HepG2 (cell line): ENCODE data around the gene FBXW10. TPM values are rescaled to one million over a fixed set of nuclear protein-coding genes. Genes with fewer than 3 reads are reported as not detected.
"Not testable (repeated sequence)": the region's sequence is repeated elsewhere in the genome, so short reads cannot be mapped to it uniquely, and the experiment has no call there.

Experiments used
- ATAC-seq: fragments of 200-7000 bp; cut with Tn5 transposase; 3 replicates; pipeline ENCODE4 v1.9.1; 2020; ENCODE audit warnings: mild to moderate bottlenecking, moderate library complexity
- BruUV-seq: library from RNA; stranded (reverse); fragments of 400-500 nt; replicated peaks from 2 replicates; lab custom pipeline; 2021; lab: Mats Ljungman, UMichigan
- CTCF ChIA-PET: fragments of 300-600 bp; formaldehyde crosslinking; extraction: SDS; loops from one replicate; lab custom pipeline; 2021; ENCODE audit warnings: low total read pairs, inconsistent platforms, low intra/inter-chr PET ratio; lab: Yijun Ruan, JAX
- POLR2A ChIA-PET: fragments of 350-600 bp; sonication (Branson Sonifier 250); formaldehyde crosslinking; loops from one replicate; lab custom pipeline; 2020; ENCODE audit warnings: antibody characterized with exemption, inconsistent platforms; lab: Yijun Ruan, JAX
- DNase-seq: peaks from one replicate; pipeline ENCODE4 v3.0.0-alpha.2; 2015; ENCODE audit warnings: low spot score
- FAIRE-seq: peaks from 3 replicates; lab custom pipeline; 2011; peaks lifted over from hg19 to GRCh38; lab: Jason Lieb, UNC
- H2AFZ ChIP-seq: one replicate; pipeline ENCODE4 v1.6.1; 2011; ENCODE audit warnings: low read length, inconsistent platforms
- H3K27ac ChIP-seq: fragments of 300-600 bp; 3 replicates; pipeline ENCODE4 v1.8.0; 2011; ENCODE audit warnings: mixed run types, mild to moderate bottlenecking, mixed read lengths, low read length, inconsistent platforms; ENCODE audit not compliant: insufficient read depth; ENCODE audit errors: extremely low read length
- H3K27me3 ChIP-seq, 2 experiments: fragments of 200-600 bp in 1 of 2; 2 replicates in 1 of 2; 3 replicates in 1 of 2; pipeline versions ENCODE4 v1.6.0 to v1.8.0; 2011; ENCODE audit warnings: low read length in 2 of 2, mild to moderate bottlenecking in 2 of 2, moderate library complexity in 2 of 2, inconsistent platforms in 1 of 2; ENCODE audit not compliant: insufficient read depth in 2 of 2, control insufficient read depth in 1 of 2
- H3K36me3 ChIP-seq, 2 experiments: fragments of 200-600 bp in 1 of 2; replicated peaks in 1 of 2; 2 replicates in 1 of 2; 3 replicates in 1 of 2; pipeline versions ENCODE4 v1.5.1 to v1.8.0; 2011; ENCODE audit warnings: low read length in 2 of 2, inconsistent platforms in 1 of 2; ENCODE audit not compliant: insufficient read depth in 2 of 2, control insufficient read depth in 1 of 2
- H3K4me1 ChIP-seq: 2 replicates; pipeline ENCODE4 v1.5.1; 2012; ENCODE audit warnings: low read length, inconsistent platforms; ENCODE audit not compliant: insufficient read depth
- H3K4me2 ChIP-seq: 2 replicates; pipeline ENCODE4 v1.6.0; 2011; ENCODE audit warnings: low read depth, low read length, inconsistent platforms
- H3K4me3 ChIP-seq, 3 experiments: fragments of 200-600 bp in 1 of 3; sonication (generic), shearing (Covaris generic) in 1 of 3; replicated peaks in 1 of 3; 2 replicates each; pipeline ENCODE4 v1.5.1; 2011 to 2016; ENCODE audit warnings: low read length in 3 of 3, inconsistent platforms in 2 of 3, low read depth in 2 of 3, mild to moderate bottlenecking in 2 of 3, control low read depth in 1 of 3, mixed read lengths in 1 of 3; ENCODE audit not compliant: insufficient read depth in 1 of 3
- H3K79me2 ChIP-seq: one replicate; pipeline ENCODE4 v1.6.1; 2011; ENCODE audit warnings: low read length, inconsistent platforms; ENCODE audit not compliant: insufficient read depth
- H3K9ac ChIP-seq: 2 replicates; pipeline ENCODE4 v1.6.0; 2011; ENCODE audit warnings: mild to moderate bottlenecking, low read depth, low read length, inconsistent platforms; ENCODE audit not compliant: insufficient read depth
- H3K9me3 ChIP-seq: 2 replicates; pipeline ENCODE4 v1.5.1; 2012; ENCODE audit warnings: mild to moderate bottlenecking, low read length
- H4K20me1 ChIP-seq: 2 replicates; pipeline ENCODE4 v1.6.0; 2011; ENCODE audit warnings: inconsistent platforms, mild to moderate bottlenecking, low read length, moderate library complexity; ENCODE audit not compliant: insufficient read depth
- RAD21 ChIP-seq: fragments of 450-650 bp; formaldehyde crosslinking; IDR thresholded peaks from 2 replicates; pipeline ENCODE4 v1.5.0; 2020; ENCODE audit warnings: mild to moderate bottlenecking
- SMC3 ChIP-seq: IDR thresholded peaks from 2 replicates; pipeline ENCODE4 v1.6.1; 2011; ENCODE audit warnings: low read length, improper control_type of control experiment
- STAG1 ChIP-seq: sonication (generic); formaldehyde crosslinking; IDR thresholded peaks from 2 replicates; pipeline ENCODE4 v1.4.0; 2020; ENCODE audit warnings: missing genetic modification reagents
- WGBS: methylation state at CpG from one replicate; pipeline ENCODE4 v1.1.6; 2017; ENCODE audit warnings: low lambda C conversion rate; 5-methylcytosine and 5-hydroxymethylcytosine counted together
- in situ Hi-C: cut with HindIII; loops from 2 replicates; pipeline ENCODE4 v1.10.0; 2017; ENCODE audit warnings: low pct_unique_long_range_greater_than_20kb; ENCODE audit not compliant: extremely low pct_ligation_motif_present
- intact Hi-C: fragments of 100-400 bp; cut with micrococcal nuclease; formaldehyde crosslinking; loops from one replicate; pipeline ENCODE4 v1.10.0; 2022; ENCODE audit not compliant: unreplicated experiment
- polyA plus RNA-seq, 8 experiments: library from polyadenylated mRNA; depleted of rRNA in 3 of 8; stranded (reverse) in 7 of 8; unstranded in 1 of 8; fragments of >200 nt; fragmentation: Illumina TruSeq in 4 of 8; extraction: Trizol in 4 of 8; gene quantifications; 2 replicates each; pipeline versions ENCODE4 v1.2.1 to v1.2.3, GENCODE V29; 2011 to 2016; ENCODE audit warnings: low read depth in 4 of 8, missing spikeins in 1 of 8, mixed read lengths in 1 of 8; ENCODE audit not compliant: insufficient read depth in 1 of 8
- total RNA-seq, 5 experiments: library from RNA; depleted of rRNA; stranded (reverse); fragments of >200 nt; fragmentation: Illumina TruSeq; extraction: Trizol; gene quantifications; 2 replicates each; pipeline ENCODE4 v1.2.3, GENCODE V29; 2016; ENCODE audit warnings: low read depth in 1 of 5
- TF ChIP-seq, protein P1 (sequence below): sonication (generic); formaldehyde crosslinking; IDR thresholded peaks from 2 replicates; pipeline ENCODE4 v1.5.0; 2020; ENCODE audit warnings: mild to moderate bottlenecking, missing genetic modification reagents, moderate library complexity

Gene FBXW10
- total and polyA plus RNA-seq, 2 of the 13 experiments (the other 11 are each of a cell fraction or from before 2014, with no cell fraction given) = 0.04 to 0.17 TPM

DNA sequence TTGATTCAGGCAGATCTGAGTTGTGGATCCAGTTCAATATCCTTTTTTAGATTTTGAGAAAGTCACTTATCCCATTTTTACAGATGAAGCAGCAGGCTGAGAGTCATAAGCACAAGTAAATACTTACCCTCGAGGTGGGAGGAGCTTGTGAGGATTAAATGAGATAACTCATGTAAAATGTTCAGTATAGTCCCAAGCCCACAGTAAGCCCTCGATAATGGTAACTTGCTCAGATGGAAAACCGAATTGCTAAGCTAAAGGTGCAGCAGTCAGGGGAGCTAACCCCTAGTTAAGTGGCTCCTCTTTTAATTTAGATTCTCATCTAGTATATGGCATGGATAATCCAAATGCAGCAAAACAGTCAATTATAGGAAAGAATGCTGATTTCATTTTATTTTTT is 72.1 kb downstream of the FBXW10 start:
- H3K4me1 ChIP-seq, POLR2A ChIA-PET, H3K27me3 ChIP-seq, H2AFZ ChIP-seq, H3K27ac ChIP-seq, ATAC-seq, in situ Hi-C loops, H3K9me3 ChIP-seq, H3K9ac ChIP-seq, H3K4me2 ChIP-seq, FAIRE-seq, H3K4me3 ChIP-seq, H4K20me1 ChIP-seq, BruUV-seq, DNase-seq, H3K36me3 ChIP-seq, H3K79me2 ChIP-seq: not testable (repeated sequence)
- CTCF ChIA-PET = interaction anchor here (1.2 kb wide), 1 partner anchor 135 kb away, joined by 5 read pairs; no protein-coding TSS in a partner anchor
- WGBS = 3% methylated on average over 3 of the region's 3 CpGs
- intact Hi-C loops = loop anchor here (10.0 kb wide), 1 partner anchor 139 kb away; the partner anchor contains the start of gene SLC5A10

DNA sequence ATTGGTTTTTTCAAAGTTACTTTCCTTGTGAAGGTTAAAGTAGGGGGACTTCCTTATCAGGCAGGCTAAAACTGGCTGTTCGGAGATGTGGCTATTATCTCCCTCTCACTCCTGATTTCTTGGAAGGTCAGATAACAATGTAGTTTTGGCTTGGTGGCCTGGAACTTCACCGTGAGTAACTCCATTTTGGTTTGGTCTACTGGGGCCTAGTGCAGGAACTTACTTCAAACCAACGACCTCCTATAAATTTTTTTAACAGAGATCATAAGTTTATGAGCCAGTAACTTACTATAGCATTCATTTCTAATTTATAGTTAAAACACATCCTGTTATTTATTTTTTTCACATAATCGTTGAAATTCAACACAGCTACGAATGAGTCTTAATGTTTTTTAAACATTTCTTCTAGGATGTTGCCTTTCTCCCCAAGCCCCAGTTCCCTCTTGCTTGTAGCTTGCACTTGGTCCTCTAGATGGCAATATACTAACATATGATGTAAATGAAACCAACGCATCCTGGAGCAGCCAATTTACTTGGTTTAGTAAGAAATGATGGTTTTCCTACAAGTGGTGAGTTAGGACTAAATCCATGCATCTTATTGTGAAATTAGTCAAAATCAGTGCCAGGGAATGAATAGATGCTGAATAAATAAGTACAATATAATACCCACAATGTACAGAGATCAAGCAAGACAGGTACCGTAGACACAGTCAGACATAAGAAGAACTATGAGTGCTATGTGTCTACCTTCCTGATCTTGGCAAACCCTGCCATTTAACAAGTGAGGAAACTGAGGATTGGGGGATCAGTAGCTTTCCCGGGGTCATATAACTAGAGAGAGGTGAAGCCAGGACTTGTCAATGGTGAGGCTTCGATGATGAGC is 72.9 kb downstream of the FBXW10 start:
- H3K9me3 ChIP-seq, H3K27ac ChIP-seq, H3K4me2 ChIP-seq, H4K20me1 ChIP-seq, H3K36me3 ChIP-seq, H3K9ac ChIP-seq, POLR2A ChIA-PET: not testable (repeated sequence)
- intact Hi-C loops = loop anchor here (10.0 kb wide), 1 partner anchor 138 kb away; the partner anchor contains the start of gene SLC5A10
- DNase-seq = peak; percentile 48
- whole genome bisulfite sequencing = 31% methylated on average over 8 of the region's 9 CpGs
- 0 out of 2 replicates have a peak, but pooled peaks have one; percentile 27 for TF ChIP-seq RAD21 (CRISPR knock-in tag)
- TF ChIP-seq SMC3 = peak; percentile 22; the same call in 1 of the 2 replicates
- peak; percentile 87 for TF ChIP-seq STAG1 (CRISPR knock-in tag)
- TF ChIP-seq, protein P1, sequence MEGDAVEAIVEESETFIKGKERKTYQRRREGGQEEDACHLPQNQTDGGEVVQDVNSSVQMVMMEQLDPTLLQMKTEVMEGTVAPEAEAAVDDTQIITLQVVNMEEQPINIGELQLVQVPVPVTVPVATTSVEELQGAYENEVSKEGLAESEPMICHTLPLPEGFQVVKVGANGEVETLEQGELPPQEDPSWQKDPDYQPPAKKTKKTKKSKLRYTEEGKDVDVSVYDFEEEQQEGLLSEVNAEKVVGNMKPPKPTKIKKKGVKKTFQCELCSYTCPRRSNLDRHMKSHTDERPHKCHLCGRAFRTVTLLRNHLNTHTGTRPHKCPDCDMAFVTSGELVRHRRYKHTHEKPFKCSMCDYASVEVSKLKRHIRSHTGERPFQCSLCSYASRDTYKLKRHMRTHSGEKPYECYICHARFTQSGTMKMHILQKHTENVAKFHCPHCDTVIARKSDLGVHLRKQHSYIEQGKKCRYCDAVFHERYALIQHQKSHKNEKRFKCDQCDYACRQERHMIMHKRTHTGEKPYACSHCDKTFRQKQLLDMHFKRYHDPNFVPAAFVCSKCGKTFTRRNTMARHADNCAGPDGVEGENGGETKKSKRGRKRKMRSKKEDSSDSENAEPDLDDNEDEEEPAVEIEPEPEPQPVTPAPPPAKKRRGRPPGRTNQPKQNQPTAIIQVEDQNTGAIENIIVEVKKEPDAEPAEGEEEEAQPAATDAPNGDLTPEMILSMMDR = peak; percentile 56
- TF ChIP-seq, all 625 proteins: peak for 4; not testable (repeated sequence) for 621
- BruUV-seq, H3K4me3 ChIP-seq, H3K4me1 ChIP-seq, H3K79me2 ChIP-seq, H3K27me3 ChIP-seq, in situ Hi-C loops, H2AFZ ChIP-seq: not testable (repeated sequence)
- FAIRE-seq (peak; percentile 84), ATAC-seq (peak; percentile 77)
- CTCF ChIA-PET = interaction anchor here (1.2 kb wide), 1 partner anchor 134 kb away, joined by 5 read pairs; no protein-coding TSS in a partner anchor
